ENCODE results near the gene KASH5. TPM values are rescaled to one million over a fixed set of nuclear protein-coding genes. Genes with fewer than 3 reads are reported as not detected.

KASH5 gene
- polyA plus RNA-seq, result not detected
- long read RNA-seq, donor 1, result 0 reads
- long read RNA-seq, donor 2, result 0 reads
- long read RNA-seq, donor 3, result 0 reads
- long read RNA-seq, donor 4, result 0 reads
- long read RNA-seq, donor 5, result 0 reads
- long read RNA-seq, donor 6, result 0 reads
- long read RNA-seq, donor 7, result 0 reads
- long read RNA-seq, donor 8, result 0 reads
- long read RNA-seq, donor 9, result 0 reads
- long read RNA-seq, donor 10, result 0 reads
- long read RNA-seq, donor 11, result 0 reads

- H3K4me3 ChIP-seq (ENCODE audit: low read length), result no peak within 1 kb of the TSS
- DNase-seq, result peak; percentile 22 to 48
- no CpG with 5 or more reads among the region's 40 CpGs for WGBS (ENCODE audit: insufficient coverage, low lambda C conversion rate)
- H3K36me3 ChIP-seq (ENCODE audit: control insufficient read depth, insufficient read depth, low read length), result no peaks in the 10 kb centered on the region
- peaks cover 8% of the 10 kb centered on the region for H3K9me3 ChIP-seq (ENCODE audit: control insufficient read depth, low read depth, low read length)
- H3K4me1 ChIP-seq (ENCODE audit: control insufficient read depth, insufficient read depth, low read length), result no peaks in the 10 kb centered on the region
- H3K27me3 ChIP-seq (ENCODE audit: control insufficient read depth, insufficient read depth, low read length), result peaks cover 14% of the 10 kb centered on the region
- H3K27ac ChIP-seq (ENCODE audit: low read length), result no peak within 1 kb of the TSS
These were observed at the start of gene KASH5 for GRCh38 chr19:49387936-49388372. KASH5 (plus strand) TSS chr19:49388249; CDS start chr19:49390884, 2,635 bp downstream.

GRCh38 chr19:49338691-49339300 is 49.3 kb upstream of the KASH5 start:
- no peak overlapping the region for H3K27ac ChIP-seq (ENCODE audit: low read length)
- peak overlapping the region; percentile 18 for H3K4me3 ChIP-seq (ENCODE audit: low read length)
- peak in 1 of 2 donors; percentile 45 for DNase-seq
- peaks cover 9% of the 10 kb centered on the region for H3K9me3 ChIP-seq (ENCODE audit: control insufficient read depth, low read depth, low read length)
- WGBS (ENCODE audit: insufficient coverage, low lambda C conversion rate), result 0% methylated on average over 1 of the region's 30 CpGs
- peaks cover 47% of the 10 kb centered on the region for H3K27me3 ChIP-seq (ENCODE audit: control insufficient read depth, insufficient read depth, low read length)
- H3K4me1 ChIP-seq (ENCODE audit: control insufficient read depth, insufficient read depth, low read length), result peaks cover 4% of the 10 kb centered on the region
- H3K36me3 ChIP-seq (ENCODE audit: control insufficient read depth, insufficient read depth, low read length), result peaks cover 15% of the 10 kb centered on the region

GRCh38 chr19:49339301-49340068 is 48.6 kb upstream of the KASH5 start:
- H3K27me3 ChIP-seq (ENCODE audit: control insufficient read depth, insufficient read depth, low read length), result peaks cover 47% of the 10 kb centered on the region
- H3K4me3 ChIP-seq (ENCODE audit: low read length), result peak overlapping the region; percentile 18

GRCh38 chr19:49340069-49340864 is 47.8 kb upstream of the KASH5 start:
- H3K4me1 ChIP-seq (ENCODE audit: control insufficient read depth, insufficient read depth, low read length), result peaks cover 4% of the 10 kb centered on the region
- peaks cover 8% of the 10 kb centered on the region for H3K9me3 ChIP-seq (ENCODE audit: control insufficient read depth, low read depth, low read length)
- peaks cover 15% of the 10 kb centered on the region for H3K36me3 ChIP-seq (ENCODE audit: control insufficient read depth, insufficient read depth, low read length)
- DNase-seq, result no peak
- H3K27me3 ChIP-seq (ENCODE audit: control insufficient read depth, insufficient read depth, low read length), result peaks cover 47% of the 10 kb centered on the region
- no peak overlapping the region for H3K4me3 ChIP-seq (ENCODE audit: low read length)
- WGBS (ENCODE audit: insufficient coverage, low lambda C conversion rate), result no CpG with 5 or more reads among the region's 36 CpGs
- no peak overlapping the region for H3K27ac ChIP-seq (ENCODE audit: low read length)

More at GRCh38 chr19:49339301-49340068, 48.6 kb upstream of the KASH5 start:
- Histone ChIP-seq H3K9me3 (ENCODE audit: control insufficient read depth, low read depth, low read length) (peaks cover 8% of the 10 kb centered on the region), H3K27ac (ENCODE audit: low read length) (no peak overlapping the region), H3K36me3 (ENCODE audit: control insufficient read depth, insufficient read depth, low read length) (peaks cover 15% of the 10 kb centered on the region), H3K4me1 (ENCODE audit: control insufficient read depth, insufficient read depth, low read length) (peaks cover 4% of the 10 kb centered on the region)
- no CpG with 5 or more reads among the region's 47 CpGs for WGBS (ENCODE audit: insufficient coverage, low lambda C conversion rate)
- peak; percentile 67 for DNase-seq

- H3K27me3 ChIP-seq (ENCODE audit: control insufficient read depth, insufficient read depth, low read length), result peaks cover 47% of the 10 kb centered on the region
- H3K4me3 ChIP-seq (ENCODE audit: low read length), result no peak overlapping the region
- peaks cover 8% of the 10 kb centered on the region for H3K9me3 ChIP-seq (ENCODE audit: control insufficient read depth, low read depth, low read length)
- WGBS (ENCODE audit: insufficient coverage, low lambda C conversion rate), result no CpG with 5 or more reads among the region's 11 CpGs
- H3K27ac ChIP-seq (ENCODE audit: low read length), result no peak overlapping the region
- peaks cover 4% of the 10 kb centered on the region for H3K4me1 ChIP-seq (ENCODE audit: control insufficient read depth, insufficient read depth, low read length)
- H3K36me3 ChIP-seq (ENCODE audit: control insufficient read depth, insufficient read depth, low read length), result peaks cover 19% of the 10 kb centered on the region
- DNase-seq, result no peak
These were observed 47.0 kb upstream of the KASH5 start for GRCh38 chr19:49340865-49341718.

GRCh38 chr19:49342291-49342721 is 45.7 kb upstream of the KASH5 start:
- Histone ChIP-seq H3K36me3 (ENCODE audit: control insufficient read depth, insufficient read depth, low read length) (peaks cover 19% of the 10 kb centered on the region), H3K4me3 (ENCODE audit: low read length) (no peak overlapping the region), H3K4me1 (ENCODE audit: control insufficient read depth, insufficient read depth, low read length) (peaks cover 4% of the 10 kb centered on the region), H3K9me3 (ENCODE audit: control insufficient read depth, low read depth, low read length) (peaks cover 8% of the 10 kb centered on the region), H3K27ac (ENCODE audit: low read length) (no peak overlapping the region), H3K27me3 (ENCODE audit: control insufficient read depth, insufficient read depth, low read length) (peaks cover 38% of the 10 kb centered on the region)
- DNase-seq, result no peak
- no CpG with 5 or more reads among the region's 11 CpGs for WGBS (ENCODE audit: insufficient coverage, low lambda C conversion rate)

GRCh38 chr19:49343123-49343522 is 44.9 kb upstream of the KASH5 start:
- Histone ChIP-seq H3K27ac (ENCODE audit: low read length) (no peak overlapping the region), H3K9me3 (ENCODE audit: control insufficient read depth, low read depth, low read length) (peaks cover 8% of the 10 kb centered on the region), H3K4me1 (ENCODE audit: control insufficient read depth, insufficient read depth, low read length) (peaks cover 4% of the 10 kb centered on the region), H3K27me3 (ENCODE audit: control insufficient read depth, insufficient read depth, low read length) (peaks cover 30% of the 10 kb centered on the region), H3K4me3 (ENCODE audit: low read length) (no peak overlapping the region), H3K36me3 (ENCODE audit: control insufficient read depth, insufficient read depth, low read length) (peaks cover 26% of the 10 kb centered on the region)
- no peak for DNase-seq
- no CpG with 5 or more reads among the region's 7 CpGs for WGBS (ENCODE audit: insufficient coverage, low lambda C conversion rate)

GRCh38 chr19:49344505-49345423 is 43.3 kb upstream of the KASH5 start:
- WGBS (ENCODE audit: insufficient coverage, low lambda C conversion rate), result 87% methylated on average over 2 of the region's 11 CpGs
- DNase-seq, result no peak
- peaks cover 28% of the 10 kb centered on the region for H3K36me3 ChIP-seq (ENCODE audit: control insufficient read depth, insufficient read depth, low read length)
- no peaks in the 10 kb centered on the region for H3K9me3 ChIP-seq (ENCODE audit: control insufficient read depth, low read depth, low read length)
- no peak overlapping the region for H3K27ac ChIP-seq (ENCODE audit: low read length)
- no peak overlapping the region for H3K4me3 ChIP-seq (ENCODE audit: low read length)
- H3K27me3 ChIP-seq (ENCODE audit: control insufficient read depth, insufficient read depth, low read length), result peaks cover 14% of the 10 kb centered on the region
- H3K4me1 ChIP-seq (ENCODE audit: control insufficient read depth, insufficient read depth, low read length), result no peaks in the 10 kb centered on the region

GRCh38 chr19:49347191-49347590 is 40.9 kb upstream of the KASH5 start:
- Histone ChIP-seq H3K9me3 (ENCODE audit: control insufficient read depth, low read depth, low read length) (no peaks in the 10 kb centered on the region), H3K27me3 (ENCODE audit: control insufficient read depth, insufficient read depth, low read length) (no peaks in the 10 kb centered on the region), H3K4me1 (ENCODE audit: control insufficient read depth, insufficient read depth, low read length) (no peaks in the 10 kb centered on the region), H3K4me3 (ENCODE audit: low read length) (no peak overlapping the region), H3K36me3 (ENCODE audit: control insufficient read depth, insufficient read depth, low read length) (peaks cover 25% of the 10 kb centered on the region), H3K27ac (ENCODE audit: low read length) (no peak overlapping the region)
- no peak for DNase-seq
- no CpG with 5 or more reads among the region's 15 CpGs for WGBS (ENCODE audit: insufficient coverage, low lambda C conversion rate)

Data from large intestine (tissue), 12 donors.